Measurements from ENCODE around the gene GET4.
"Not testable (repeated sequence)": the region's sequence is repeated elsewhere in the genome, so short reads cannot be mapped to it uniquely, and the experiment has no call there.

DNA sequence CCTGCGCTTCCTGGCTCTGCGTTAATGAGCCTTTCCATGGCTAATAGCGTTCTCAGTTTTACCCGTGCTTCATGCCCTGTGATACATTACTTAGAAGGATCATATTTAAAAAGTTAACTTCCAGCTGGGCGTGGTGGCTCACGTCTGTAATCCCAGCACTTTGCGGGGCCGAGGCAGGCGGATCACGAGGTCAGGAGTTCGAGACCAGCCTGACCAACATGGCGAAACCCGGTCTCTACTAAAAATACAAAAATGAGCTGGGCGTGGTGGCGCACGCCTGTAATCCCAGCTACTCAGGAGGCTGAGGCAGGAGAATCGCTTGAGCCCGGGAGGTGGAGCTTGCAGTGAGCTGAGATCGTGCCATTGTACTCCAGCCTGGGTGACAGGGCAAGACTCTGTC, 3.7 kb upstream of the GET4 start:
- not testable (repeated sequence) for TF ChIP-seq CHD4 (IDR thresholded peaks at IDR 0.05); YY1 (IDR thresholded peaks at IDR 0.05; ENCODE audit: low read depth, low read length); SMAD1 (IDR thresholded peaks at IDR 0.05; ENCODE audit: low read depth, partially characterized antibody); CHD2 (IDR thresholded peaks at IDR 0.05; ENCODE audit: borderline replicate concordance, low read depth, low read length); ESRRA (IDR thresholded peaks at IDR 0.05; ENCODE audit: low read length); POLR2A (IDR thresholded peaks at IDR 0.05; ENCODE audit: low read depth, low read length); POLR2AphosphoS5 (IDR thresholded peaks at IDR 0.05; ENCODE audit: low read length)
- TF ChIP-seq, protein P1, sequence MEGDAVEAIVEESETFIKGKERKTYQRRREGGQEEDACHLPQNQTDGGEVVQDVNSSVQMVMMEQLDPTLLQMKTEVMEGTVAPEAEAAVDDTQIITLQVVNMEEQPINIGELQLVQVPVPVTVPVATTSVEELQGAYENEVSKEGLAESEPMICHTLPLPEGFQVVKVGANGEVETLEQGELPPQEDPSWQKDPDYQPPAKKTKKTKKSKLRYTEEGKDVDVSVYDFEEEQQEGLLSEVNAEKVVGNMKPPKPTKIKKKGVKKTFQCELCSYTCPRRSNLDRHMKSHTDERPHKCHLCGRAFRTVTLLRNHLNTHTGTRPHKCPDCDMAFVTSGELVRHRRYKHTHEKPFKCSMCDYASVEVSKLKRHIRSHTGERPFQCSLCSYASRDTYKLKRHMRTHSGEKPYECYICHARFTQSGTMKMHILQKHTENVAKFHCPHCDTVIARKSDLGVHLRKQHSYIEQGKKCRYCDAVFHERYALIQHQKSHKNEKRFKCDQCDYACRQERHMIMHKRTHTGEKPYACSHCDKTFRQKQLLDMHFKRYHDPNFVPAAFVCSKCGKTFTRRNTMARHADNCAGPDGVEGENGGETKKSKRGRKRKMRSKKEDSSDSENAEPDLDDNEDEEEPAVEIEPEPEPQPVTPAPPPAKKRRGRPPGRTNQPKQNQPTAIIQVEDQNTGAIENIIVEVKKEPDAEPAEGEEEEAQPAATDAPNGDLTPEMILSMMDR (IDR thresholded peaks at IDR 0.05 in 2 of 3, conservative IDR thresholded peaks at IDR 0.05 in 1 of 3; ENCODE audit: control insufficient read depth in 2 of 3, extremely low read depth in 1 of 3, insufficient read depth in 1 of 3, low read depth in 3 of 3, low read length in 3 of 3): not testable (repeated sequence)
- TF ChIP-seq, protein P2, sequence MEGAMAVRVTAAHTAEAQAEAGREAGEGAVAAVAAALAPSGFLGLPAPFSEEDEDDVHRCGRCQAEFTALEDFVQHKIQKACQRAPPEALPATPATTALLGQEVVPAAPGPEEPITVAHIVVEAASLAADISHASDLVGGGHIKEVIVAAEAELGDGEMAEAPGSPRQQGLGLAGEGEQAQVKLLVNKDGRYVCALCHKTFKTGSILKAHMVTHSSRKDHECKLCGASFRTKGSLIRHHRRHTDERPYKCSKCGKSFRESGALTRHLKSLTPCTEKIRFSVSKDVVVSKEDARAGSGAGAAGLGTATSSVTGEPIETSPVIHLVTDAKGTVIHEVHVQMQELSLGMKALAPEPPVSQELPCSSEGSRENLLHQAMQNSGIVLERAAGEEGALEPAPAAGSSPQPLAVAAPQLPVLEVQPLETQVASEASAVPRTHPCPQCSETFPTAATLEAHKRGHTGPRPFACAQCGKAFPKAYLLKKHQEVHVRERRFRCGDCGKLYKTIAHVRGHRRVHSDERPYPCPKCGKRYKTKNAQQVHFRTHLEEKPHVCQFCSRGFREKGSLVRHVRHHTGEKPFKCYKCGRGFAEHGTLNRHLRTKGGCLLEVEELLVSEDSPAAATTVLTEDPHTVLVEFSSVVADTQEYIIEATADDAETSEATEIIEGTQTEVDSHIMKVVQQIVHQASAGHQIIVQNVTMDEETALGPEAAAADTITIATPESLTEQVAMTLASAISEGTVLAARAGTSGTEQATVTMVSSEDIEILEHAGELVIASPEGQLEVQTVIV (IDR thresholded peaks at IDR 0.05; ENCODE audit: borderline replicate concordance, partially characterized antibody): not testable (repeated sequence)
